HG02588 (cell line): ENCODE results near the gene COX20.
A peak's percentile ranks its signal among the peaks of the same experiment; 100 is the strongest.

Source experiments
- ATAC-seq: cut with Tn5 transposase; IDR thresholded peaks from one replicate; pipeline ENCODE4 v1.9.1; 2021; ENCODE audit warnings: mild to moderate bottlenecking, moderate library complexity; ENCODE audit not compliant: unreplicated experiment

Gene COX20

DNA sequence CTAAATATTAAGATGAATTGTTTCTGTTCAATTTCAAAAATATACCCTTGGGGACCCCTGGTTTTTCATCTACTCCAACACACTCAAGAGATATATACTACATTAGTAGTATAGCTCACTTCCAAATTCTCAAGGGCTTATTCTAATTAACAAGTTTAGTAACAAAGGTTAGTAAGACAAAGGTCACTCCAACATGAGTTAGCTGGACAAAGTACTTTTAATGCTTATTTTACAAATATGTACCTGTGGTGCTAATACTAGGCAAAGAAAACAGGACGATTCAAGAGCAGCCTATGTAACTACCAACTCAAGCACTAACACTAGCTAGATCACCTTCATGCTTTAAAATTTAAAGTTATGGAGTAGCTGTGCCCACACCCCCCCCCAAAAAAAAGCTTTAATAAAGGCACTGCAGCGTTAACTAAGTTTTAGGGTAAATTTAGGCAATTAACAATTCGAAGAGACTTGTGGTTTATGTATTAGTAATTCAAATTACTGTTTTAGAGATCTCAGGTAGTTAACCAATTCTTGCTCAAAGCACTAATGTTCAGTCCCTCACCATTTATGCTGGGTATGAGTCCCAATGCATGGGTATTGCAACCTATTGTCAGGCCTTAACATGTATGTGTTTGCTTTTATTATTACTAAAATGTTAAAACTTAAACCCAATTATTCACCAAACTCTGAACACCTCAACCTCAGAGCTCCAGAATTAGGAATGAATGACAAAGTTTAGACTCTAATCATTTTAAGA is 14.8 kb downstream of the COX20 start:
- ATAC-seq = no peak

DNA sequence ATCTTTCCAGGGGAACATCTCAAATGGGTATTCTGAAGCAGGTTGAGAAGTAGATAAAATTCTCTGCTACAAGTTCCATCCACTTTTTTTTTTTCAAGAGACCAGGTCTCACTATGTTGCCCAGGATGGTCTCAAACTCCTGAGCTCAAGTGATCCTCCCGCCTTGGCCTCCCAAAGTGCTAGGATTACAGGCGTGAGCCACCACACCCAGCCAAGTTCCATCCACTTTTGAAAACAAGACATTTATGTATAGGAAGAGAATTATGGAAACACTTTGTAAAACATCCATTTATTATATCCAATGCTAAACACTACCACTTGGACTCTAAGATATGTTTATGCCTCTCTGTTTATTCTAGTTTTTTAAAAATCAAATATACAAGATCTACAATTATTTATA is 15.4 kb downstream of the COX20 start:
- ATAC-seq = no peak

DNA sequence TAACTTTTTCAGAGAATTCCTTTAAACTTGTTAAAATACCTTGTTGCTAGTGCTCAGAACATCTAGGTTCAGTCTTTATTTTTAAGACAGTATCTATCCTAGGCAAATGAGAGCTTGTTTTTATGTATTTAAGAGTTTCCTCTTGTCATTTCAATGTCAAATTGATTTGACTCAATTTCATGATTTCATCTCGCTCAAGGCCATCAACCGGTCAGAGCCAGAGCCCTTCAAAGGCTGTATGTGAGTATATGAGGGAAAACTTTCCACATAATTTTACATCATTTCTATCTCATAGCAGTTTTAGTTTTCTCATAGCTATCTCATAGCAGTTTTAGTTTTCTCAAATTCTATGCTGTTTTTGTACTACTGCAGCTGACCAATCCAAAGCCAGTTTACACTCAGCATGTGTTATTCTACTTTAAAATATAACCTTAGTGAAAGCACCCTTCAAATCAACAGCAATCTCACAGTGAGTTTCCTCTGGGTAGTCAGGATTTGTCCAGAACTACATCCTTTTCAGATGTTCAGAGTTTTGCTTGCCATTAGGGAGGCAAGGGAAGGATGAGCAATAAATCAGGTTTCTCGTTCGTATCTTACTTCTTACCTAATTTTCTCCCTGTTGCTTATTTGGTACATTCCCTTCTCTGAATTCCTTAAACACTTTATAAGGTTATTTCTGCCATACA is 16.2 kb downstream of the COX20 start:
- ATAC-seq = no peak

DNA sequence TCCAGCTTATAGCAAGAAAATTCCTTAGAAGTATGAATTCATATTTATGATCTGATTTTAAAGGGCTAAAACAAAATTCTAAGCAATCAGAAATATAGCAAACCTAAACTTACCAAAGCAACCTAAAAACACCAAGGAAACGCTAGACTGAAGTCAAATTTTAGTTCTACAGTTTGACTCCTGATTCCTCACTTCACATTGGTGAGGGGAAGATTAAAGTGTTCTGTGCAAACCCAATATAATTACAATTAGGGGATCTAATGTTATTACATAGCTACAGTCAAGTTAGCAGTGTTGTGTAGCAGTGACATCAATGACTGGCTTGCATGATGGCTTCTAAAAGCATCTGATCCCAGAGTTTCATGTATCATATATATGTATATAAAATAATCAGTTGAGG is 17.2 kb downstream of the COX20 start:
- ATAC-seq = no peak

DNA sequence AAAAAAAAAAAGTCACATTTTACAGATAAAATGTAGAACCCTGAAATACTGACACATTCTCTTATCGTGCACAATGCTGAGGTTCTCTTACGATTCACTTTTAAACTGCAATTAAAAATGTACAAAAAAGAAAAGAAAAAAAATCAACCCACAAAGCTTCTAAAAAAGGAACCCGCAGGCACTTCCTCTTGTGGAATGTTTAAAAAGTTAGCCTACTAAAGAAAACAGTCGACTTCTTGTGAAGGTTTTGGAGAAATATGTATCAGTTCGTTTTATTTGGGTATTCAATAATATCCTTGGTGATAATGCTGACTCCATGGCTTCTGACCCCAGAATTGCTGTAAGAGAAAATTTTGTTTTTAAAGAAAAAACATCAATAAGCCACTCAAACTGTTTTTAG is 18.7 kb downstream of the COX20 start:
- ATAC-seq = no peak

DNA sequence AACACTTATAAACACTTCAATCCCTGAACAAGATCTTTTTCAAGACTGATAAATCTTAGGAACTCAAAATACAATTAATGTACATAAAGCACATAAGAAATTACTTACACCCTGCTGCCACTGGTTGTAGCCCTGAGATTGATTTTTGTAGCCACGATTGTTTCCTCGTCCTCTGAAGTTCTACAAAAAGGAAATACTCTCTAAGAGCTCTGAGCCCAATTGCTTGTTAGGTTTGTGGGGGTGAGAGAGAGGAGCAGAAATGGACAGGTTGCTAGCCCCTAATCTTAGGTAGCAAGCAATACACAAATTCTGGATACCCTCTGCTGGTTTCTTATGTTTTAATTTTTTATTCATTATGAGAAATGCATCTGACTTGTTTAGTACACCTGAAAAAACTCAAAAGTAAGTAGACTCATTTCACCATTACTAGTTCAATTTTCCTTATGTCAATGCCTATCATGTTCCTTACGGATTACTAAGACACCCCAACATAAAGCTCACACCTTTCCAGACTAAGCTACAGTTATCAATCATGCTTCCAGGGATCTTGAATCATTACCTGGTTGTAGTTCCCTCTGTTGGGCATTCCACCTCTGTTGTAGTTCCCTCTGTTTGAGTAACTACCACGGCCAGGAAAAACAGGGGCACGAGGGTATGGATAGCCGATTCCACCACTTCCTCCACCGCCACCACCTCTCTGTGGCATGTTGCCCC is 19.6 kb downstream of the COX20 start:
- no peak for ATAC-seq

DNA sequence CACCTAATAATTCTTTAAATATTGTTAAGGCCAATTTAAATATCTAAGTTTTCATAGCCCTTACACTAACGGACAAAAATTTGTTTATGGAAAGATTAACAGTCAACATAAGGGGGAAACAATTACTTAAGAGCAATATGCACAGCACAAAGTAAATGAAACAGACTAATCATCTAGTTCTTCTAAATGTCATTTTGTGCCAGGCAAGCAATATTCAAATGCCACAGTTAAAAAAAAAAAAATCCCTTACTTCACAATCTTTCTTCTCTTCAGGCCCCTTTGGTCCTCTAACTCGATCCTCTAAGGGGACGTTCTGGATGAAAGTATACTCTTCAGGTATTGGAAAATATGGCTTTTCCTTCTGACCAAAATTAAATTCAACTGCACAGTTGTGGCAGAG is 22.3 kb downstream of the COX20 start:
- ATAC-seq = no peak

DNA sequence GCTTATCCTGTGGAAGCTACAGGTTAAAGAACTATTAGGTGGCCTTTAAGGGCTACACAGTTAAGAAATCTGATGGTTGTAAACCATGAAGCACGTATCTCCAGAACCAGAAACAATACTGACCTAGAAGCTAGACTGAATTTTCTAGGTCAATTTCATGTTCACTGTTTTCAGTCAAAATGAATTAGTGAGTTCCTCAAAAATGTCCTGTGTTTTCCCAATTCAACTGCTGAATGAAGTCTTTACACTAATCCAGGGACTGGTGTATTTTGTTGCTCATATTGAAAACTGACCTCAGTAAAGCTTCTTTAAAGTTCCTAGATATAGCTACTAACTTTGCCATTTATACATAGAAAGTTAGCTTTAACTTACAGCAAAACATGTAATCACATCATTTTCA is 22.9 kb downstream of the COX20 start:
- ATAC-seq = no peak

DNA sequence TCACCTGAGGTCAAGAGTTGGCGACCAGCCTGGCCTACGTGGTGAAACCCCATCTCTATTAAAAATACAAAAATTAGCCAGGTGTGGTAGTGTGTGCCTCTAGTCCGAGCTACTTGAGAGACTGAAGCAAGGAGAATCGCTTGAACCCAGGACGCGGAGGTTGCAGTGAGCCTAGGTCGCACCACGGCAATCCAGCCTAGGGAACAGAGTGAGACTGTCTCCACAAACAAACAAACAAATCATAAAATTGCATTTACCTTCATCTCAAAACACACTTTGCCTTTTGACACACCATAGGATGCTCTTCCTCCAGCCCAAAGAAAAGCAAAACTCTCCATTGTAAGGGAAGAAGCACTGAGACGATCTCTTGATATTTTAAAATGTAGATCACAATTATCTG is 24.6 kb downstream of the COX20 start:
- no peak for ATAC-seq

DNA sequence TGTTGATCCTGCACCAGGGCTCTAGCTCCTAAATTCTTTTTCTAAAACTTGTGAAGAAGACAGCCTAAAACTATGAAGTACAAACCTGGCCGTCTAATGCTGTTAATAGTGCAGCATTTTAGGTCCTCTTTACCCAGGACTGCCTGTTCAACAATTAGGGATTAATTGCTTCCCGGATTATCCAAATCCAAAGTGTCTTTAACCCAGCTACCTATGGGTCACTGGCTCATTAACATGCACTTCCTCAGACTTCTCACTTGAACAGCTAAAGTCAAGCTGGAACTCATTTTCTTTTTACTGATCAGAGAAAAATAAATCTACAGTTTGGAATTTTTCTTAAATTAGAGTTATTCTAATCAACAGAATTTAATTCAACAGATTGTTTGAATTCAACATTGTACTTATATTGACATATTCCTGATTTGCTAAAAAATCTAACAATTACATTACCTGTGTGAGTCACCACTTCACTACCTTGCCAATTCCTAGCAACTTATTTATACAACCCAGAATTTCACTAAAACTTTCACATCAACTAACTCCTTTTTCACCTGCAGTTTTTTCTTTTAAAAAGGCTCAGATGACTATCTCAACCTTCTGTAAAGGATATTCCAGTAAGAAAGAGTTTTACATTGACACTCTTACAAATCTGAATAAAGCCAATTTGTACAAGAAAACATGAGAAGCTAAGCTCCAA is 25.6 kb downstream of the COX20 start:
- no peak for ATAC-seq

DNA sequence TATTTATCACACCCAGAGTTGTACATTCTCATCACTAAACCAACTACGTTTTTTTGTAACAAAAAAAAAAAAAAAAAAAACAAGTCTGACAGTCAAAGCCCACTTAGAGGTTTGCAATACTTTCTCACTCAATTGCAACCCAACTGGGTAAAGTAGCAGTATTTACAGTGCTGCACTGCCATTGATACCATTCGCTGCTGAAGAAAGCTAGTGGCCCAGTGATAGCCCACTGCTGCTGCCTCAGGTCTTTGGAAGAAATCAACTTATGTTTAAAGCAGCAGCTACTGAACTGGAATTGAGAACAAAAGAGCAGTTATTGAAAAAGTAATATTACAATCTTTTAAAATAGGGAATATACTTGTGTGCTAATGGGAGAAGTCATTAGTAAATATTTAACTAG is 26.2 kb downstream of the COX20 start:
- no peak for ATAC-seq

DNA sequence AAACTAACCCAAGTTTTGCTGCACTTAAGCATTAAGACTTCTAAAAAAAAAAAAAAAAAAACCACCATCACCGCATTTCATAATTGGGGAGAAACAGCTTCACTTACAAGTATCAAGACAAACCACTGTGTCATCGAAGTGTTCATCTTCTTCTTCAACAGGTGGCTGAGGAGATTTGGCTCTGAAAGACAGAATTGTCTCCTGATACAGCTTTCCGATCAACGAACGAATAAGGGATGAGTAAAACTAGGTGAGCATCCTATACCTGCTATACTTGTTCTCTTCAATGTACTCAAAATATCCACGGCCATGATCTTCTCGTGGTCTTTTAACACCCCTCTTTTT is 26.9 kb downstream of the COX20 start:
- ATAC-seq = no peak

DNA sequence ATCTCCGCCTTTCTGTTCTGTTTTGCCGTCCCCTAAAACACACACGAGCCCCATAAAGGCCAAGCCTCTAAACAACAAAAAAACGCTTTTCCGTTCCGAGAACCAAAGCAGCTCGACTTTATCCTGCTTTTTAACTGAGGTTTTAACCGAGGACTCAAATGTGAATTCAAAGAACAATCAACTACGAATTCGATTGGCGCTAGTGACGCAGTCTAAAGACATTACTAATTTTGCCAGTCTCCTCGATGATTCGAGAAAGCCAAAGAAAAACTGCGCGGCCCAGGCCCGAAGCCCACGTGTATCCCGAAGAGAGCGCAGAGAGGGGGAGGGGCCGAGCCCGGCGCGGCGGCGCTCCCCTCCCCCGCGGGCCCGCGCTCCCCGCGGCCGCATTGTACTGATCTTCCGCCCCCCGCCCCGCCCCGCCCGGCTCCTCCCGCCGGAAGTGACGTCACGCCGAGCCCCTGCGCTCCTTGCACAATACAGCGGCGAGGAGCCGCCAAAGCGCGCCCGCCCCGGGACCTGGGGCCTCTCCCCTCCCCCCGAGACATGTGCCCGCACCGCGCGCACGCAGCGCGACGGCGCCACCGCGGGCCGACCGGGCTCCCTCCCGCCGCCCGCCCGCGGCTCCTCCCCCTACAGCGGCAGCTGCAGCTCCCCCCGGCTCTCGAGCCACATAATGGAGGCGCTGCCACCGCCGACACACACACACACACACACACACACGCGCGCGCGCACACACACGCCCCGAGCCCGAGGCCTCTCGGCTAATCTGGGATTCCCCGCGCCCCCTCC is 27.4 kb downstream of the COX20 start:
- ATAC-seq = peak; percentile 57

DNA sequence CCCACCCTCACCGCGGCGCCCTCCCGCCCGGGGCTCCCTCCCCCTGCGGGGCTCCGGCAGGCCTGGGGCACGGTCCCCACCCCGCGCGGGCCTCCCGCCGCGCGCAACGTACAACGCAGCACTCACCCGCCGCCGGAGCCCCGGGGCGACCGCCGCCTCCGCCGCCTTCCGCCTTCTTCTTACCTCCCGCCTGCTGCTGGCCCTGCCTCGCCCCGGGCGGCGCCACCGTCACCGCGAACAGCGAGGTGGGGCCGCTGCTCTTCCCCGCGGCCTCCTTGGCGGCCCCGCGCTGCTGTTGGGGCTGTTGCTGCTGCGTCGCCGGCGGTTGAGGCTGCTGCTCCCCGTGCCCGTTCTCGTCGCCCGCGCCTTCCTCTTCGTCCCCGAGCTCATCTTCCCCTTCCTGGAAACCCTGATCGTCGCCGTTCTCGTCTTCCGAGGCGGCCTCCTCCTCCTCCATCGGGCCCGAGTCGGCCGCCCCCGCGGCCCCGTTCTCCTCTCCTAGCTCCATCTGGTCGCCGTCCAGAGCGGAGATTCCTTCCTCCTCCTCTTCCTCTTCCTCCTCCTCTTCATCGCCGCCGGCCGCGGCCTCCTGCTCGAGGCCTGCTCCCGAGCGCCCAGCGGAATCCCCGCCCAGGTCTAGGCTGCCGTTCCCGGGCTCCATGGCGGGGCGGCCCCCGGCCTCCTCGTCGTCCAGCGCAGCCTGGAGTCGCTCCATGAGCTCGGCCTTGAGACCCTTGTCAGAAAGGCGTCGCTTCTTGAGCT is 28.2 kb downstream of the COX20 start:
- peak; percentile 5 for ATAC-seq

DNA sequence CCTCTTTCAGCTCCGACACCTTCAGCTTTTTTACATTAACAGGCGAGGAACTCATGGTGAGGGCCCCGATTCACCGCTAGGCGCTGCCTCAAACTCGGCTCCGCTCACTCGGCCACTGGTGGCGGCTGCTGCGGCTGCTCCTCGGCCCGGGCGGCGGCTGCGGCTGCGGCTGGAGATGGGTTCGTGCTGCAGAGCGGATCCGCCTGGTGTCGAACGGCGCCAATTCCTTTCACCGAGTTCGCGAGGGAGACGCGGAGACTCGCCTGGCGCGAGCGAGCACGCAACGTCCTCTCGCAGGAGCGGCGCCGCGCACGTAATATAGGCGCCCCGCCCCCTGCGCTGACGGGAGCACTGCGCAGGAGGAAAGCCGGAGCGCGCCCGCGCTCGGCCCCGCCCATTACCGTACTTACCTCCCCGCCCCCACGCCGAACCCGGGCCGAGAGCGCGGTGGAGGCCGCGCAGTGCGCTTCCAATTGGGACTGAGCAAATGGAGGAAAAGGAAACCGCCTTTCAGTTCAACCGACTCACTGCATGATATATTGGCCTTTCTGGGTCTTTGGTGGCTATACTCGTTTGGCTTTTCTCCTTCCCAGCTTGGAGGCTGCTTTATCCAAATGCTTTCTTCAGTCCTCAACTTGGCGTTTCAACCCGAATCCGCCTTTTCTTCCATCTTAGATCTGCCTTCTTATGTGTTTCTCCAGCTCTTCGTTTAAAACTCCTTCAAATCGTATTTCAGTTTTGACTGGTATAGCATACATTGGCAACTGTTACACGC is 29.0 kb downstream of the COX20 start, which contains the start of gene HNRNPU:
TSS of gene HNRNPU (minus strand) at position 291 of the 775 bp plus-strand sequence. CDS start at position 55, 236 bp downstream.
- ATAC-seq = peak; percentile 54

DNA sequence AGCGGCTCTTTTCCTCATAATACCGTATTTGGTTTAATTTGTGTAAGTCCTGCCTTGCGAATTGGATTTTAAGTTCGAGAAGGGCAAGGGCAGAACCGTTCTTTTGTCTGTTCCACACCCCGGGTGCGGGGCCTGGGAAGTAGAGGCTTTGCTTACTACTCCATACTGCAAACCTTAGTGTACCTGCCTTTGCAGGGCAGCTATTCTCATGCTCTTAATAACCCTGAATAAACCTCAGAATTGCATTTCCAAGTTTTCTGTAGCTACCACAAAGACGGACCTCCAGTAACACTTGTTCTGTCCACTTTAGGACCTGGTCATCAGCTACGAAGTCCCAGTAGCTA is 29.5 kb downstream of the COX20 start:
- no peak for ATAC-seq

DNA sequence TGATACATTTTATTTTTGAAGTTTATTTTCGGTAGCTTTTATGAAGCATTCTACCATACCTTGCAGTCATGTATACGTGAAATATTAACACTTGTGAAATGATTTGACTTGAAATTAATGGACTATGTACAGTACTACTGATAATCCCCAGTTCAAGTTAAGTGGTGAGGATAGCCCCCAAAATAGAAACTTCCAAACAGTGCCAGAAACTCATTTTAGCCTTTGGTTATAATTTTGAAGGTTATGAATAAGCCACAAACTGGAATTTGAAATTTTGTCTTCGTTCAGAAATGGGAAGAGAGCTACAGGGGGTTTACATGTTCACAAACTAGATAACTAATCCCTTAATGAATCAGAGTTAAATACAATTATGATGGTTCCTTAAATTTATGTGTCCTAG is 30.4 kb downstream of the COX20 start:
- no peak for ATAC-seq

DNA sequence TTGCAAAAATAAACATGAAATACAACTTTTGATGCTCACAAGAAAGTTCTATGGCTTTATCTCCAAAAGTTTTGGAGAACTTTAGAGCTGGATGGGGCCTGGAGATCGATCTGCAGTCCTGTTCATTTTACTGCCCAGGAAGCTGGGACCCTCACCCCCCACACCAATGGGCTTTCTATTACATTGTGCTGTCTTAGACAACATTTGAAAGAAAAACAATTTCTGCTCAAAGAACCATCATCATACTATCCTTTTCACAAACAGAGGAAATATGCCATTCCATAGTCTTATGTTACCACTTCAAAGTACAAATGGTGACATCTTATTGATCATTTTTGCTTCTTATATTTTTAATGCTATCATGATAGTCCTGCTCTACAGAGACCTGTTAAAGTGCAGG is 30.9 kb downstream of the COX20 start:
- no peak for ATAC-seq
